Measurements from ENCODE around the gene XRN1.

DNA sequence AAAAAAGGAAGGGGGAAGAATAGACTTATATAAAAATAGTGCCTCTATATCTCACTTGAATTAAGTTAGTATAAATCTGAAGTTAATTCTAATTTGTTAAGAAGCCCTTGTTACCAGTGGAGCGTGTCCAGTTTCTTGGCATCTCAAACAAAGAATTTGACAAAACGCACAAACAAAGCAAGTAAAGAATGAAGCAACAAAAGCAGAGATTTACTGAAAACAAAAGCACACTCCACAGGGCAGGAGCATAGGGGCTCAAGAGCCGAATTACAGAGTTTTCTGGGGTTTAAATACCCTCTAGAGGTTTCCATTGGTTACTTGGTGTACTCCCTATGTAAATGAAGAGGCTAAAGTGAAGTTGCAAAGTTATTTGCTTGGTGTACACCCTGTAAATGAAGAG, 188.5 kb downstream of the XRN1 start:
- TF ChIP-seq CTCF (IDR thresholded peaks at IDR 0.05) (no peak), POLR2A (IDR thresholded peaks at IDR 0.05) (no peak)
